RKO (cell line): ENCODE results near the gene G2E3.
"Not testable (repeated sequence)": the region's sequence is repeated elsewhere in the genome, so short reads cannot be mapped to it uniquely, and the experiment has no call there.

Experiments
- DNase-seq: peaks from one replicate; pipeline ENCODE4 v3.0.0-alpha.2; 2016; ENCODE audit warnings: low spot score

G2E3 gene

GRCh38 chr14:30603402-30603801 is 44.4 kb downstream of the G2E3 start:
- DNase-seq = no peak

GRCh38 chr14:30604696-30605095 is 45.7 kb downstream of the G2E3 start:
- DNase-seq = not testable (repeated sequence)

GRCh38 chr14:30607156-30607780 is 48.3 kb downstream of the G2E3 start:
- no peak for DNase-seq

- DNase-seq = peak; percentile 51
These were observed 49.6 kb downstream of the G2E3 start for GRCh38 chr14:30608533-30609006.

GRCh38 chr14:30610787-30611343 is 51.9 kb downstream of the G2E3 start:
- DNase-seq = peak; percentile 25

GRCh38 chr14:30614155-30614554 is 55.2 kb downstream of the G2E3 start:
- DNase-seq = no peak

- peak; percentile 57 for DNase-seq
These were observed 61.2 kb downstream of the G2E3 start for GRCh38 chr14:30620178-30620577.

GRCh38 chr14:30621354-30621939 is 62.5 kb downstream of the G2E3 start:
- DNase-seq = peak; percentile 47

- peak; percentile 94 for DNase-seq
These were observed 63.2 kb downstream of the G2E3 start, which contains the start of gene SCFD1 for GRCh38 chr14:30621940-30622830. Gene SCFD1, plus strand, starts transcription at chr14:30622319. Its CDS starts 20 bp downstream, at chr14:30622339.

GRCh38 chr14:30623412-30624131 is 64.6 kb downstream of the G2E3 start:
- no peak for DNase-seq

GRCh38 chr14:30624132-30624423 is 65.1 kb downstream of the G2E3 start:
- no peak for DNase-seq

- DNase-seq = no peak
These were observed 66.6 kb downstream of the G2E3 start for GRCh38 chr14:30625533-30625932.

GRCh38 chr14:30629432-30629831 is 70.5 kb downstream of the G2E3 start:
- not testable (repeated sequence) for DNase-seq

- no peak for DNase-seq
These were observed 71.3 kb downstream of the G2E3 start for GRCh38 chr14:30630248-30630647.

GRCh38 chr14:30632730-30633129 is 73.8 kb downstream of the G2E3 start:
- DNase-seq = no peak

GRCh38 chr14:30638926-30639325 is 80.0 kb downstream of the G2E3 start:
- DNase-seq = no peak

GRCh38 chr14:30641207-30641606 is 82.2 kb downstream of the G2E3 start:
- no peak for DNase-seq

GRCh38 chr14:30644462-30644861 is 85.5 kb downstream of the G2E3 start:
- DNase-seq = not testable (repeated sequence)

GRCh38 chr14:30645600-30645999 is 86.6 kb downstream of the G2E3 start:
- no peak for DNase-seq

- no peak for DNase-seq
These were observed 89.5 kb downstream of the G2E3 start for GRCh38 chr14:30648471-30648870.

GRCh38 chr14:30651937-30652336 is 93.0 kb downstream of the G2E3 start:
- DNase-seq = no peak

GRCh38 chr14:30655124-30655523 is 96.2 kb downstream of the G2E3 start:
- DNase-seq = no peak
